SHP77 treated with DMSO at 0.1 percent for 48 hours (cell line): ENCODE measurements around the gene RAB31.

ENCODE experiments used
- DNase-seq: peaks from one replicate; lab custom pipeline; 2025; lab: John Stamatoyannopoulos, UW

The RAB31 gene

GRCh38 chr18:9863282-9863681, 155.2 kb downstream of the RAB31 start:
- no peak for DNase-seq

- DNase-seq, result no peak
These were observed 157.8 kb downstream of the RAB31 start for GRCh38 chr18:9865764-9866490.

GRCh38 chr18:9866627-9867026, 158.5 kb downstream of the RAB31 start:
- no peak for DNase-seq

- DNase-seq, result no peak
These were observed 159.0 kb downstream of the RAB31 start for GRCh38 chr18:9867071-9867594.

GRCh38 chr18:9868857-9869714, 161.0 kb downstream of the RAB31 start:
- no peak for DNase-seq

GRCh38 chr18:9869715-9870430, 161.8 kb downstream of the RAB31 start:
- no peak for DNase-seq

- DNase-seq, result no peak
These were observed 162.4 kb downstream of the RAB31 start for GRCh38 chr18:9870431-9871008.

GRCh38 chr18:9871244-9871746, 163.2 kb downstream of the RAB31 start:
- DNase-seq, result no peak

GRCh38 chr18:9872823-9873222, 164.7 kb downstream of the RAB31 start:
- no peak for DNase-seq

GRCh38 chr18:9874728-9875127, 166.6 kb downstream of the RAB31 start:
- no peak for DNase-seq

GRCh38 chr18:9876212-9876866, 168.2 kb downstream of the RAB31 start:
- no peak for DNase-seq

GRCh38 chr18:9876867-9877654, 169.0 kb downstream of the RAB31 start:
- no peak for DNase-seq

GRCh38 chr18:9877655-9878014, 169.5 kb downstream of the RAB31 start:
- DNase-seq, result no peak

- no peak for DNase-seq
These were observed 170.0 kb downstream of the RAB31 start for GRCh38 chr18:9878095-9878494.

- DNase-seq, result no peak
These were observed 170.7 kb downstream of the RAB31 start for GRCh38 chr18:9878783-9879242.

- DNase-seq, result no peak
These were observed 176.0 kb downstream of the RAB31 start for GRCh38 chr18:9884090-9884489.

- DNase-seq, result no peak
These were observed 176.5 kb downstream of the RAB31 start for GRCh38 chr18:9884532-9885140.

- no peak for DNase-seq
These were observed 177.3 kb downstream of the RAB31 start, which contains the start of gene TXNDC2 for GRCh38 chr18:9885170-9886004. Gene TXNDC2 (plus strand): TSS chr18:9885973. CDS start chr18:9886681, 708 bp downstream.

GRCh38 chr18:9886005-9886348, 177.9 kb downstream of the RAB31 start:
- DNase-seq, result no peak
